ENCODE measurements around the gene CCDC191.

Gene CCDC191

GRCh38 chr3:114056130-114057010, at the start of gene CCDC191, which contains the start of gene QTRT2:
CCDC191 (minus strand) TSS chr3:114056526; CDS start chr3:114056466, 60 bp downstream.
QTRT2 (plus strand) TSS chr3:114056737; CDS start chr3:114065258, 8,521 bp downstream.
- Histone ChIP-seq H4K20me1 (ENCODE audit: control insufficient read depth, insufficient read depth, low read depth, low read length) (peaks cover 4% of the 10 kb centered on the region; the same call in 1 of the 2 replicates), H3K9me2 (replicated peaks; ENCODE audit: control insufficient read depth, low read length) (no peaks in the 10 kb centered on the region), H3K4me3 (ENCODE audit: low read length) (peak within 1 kb of the TSS; percentile 76), H3K79me2 (ENCODE audit: control insufficient read depth, low read length) (peaks cover 49% of the 10 kb centered on the region), H3K9me3 (ENCODE audit: control insufficient read depth, insufficient read depth, low read length) (no peaks in the 10 kb centered on the region), H3K36me3 (ENCODE audit: control insufficient read depth, low read length) (peaks cover 31% of the 10 kb centered on the region), H3K27ac (ENCODE audit: low read depth, low read length) (peak within 1 kb of the TSS; percentile 42), H3F3A (ENCODE audit: control insufficient read depth, insufficient read depth) (no peaks in the 10 kb centered on the region), H3K4me1 (ENCODE audit: control insufficient read depth, low read length) (peaks cover 42% of the 10 kb centered on the region), H3K27me3 (ENCODE audit: control insufficient read depth, low read length) (no peaks in the 10 kb centered on the region), H3K4me2 (ENCODE audit: low read length) (peak within 1 kb of the TSS; percentile 75)
- TF ChIP-seq CTCF (IDR thresholded peaks at IDR 0.05; ENCODE audit: low read depth, low read length, poor library complexity, severe bottlenecking) (no peak), EZH2phosphoT487 (IDR thresholded peaks at IDR 0.05; ENCODE audit: borderline replicate concordance, low read length) (no peak)

- Histone ChIP-seq H3K4me3 (ENCODE audit: low read length) (no peak overlapping the region), H3K27ac (ENCODE audit: low read depth, low read length) (no peak overlapping the region), H3K79me2 (ENCODE audit: control insufficient read depth, low read length) (no peaks in the 10 kb centered on the region), H3K9me2 (replicated peaks; ENCODE audit: control insufficient read depth, low read length) (no peaks in the 10 kb centered on the region), H3K4me2 (ENCODE audit: low read length) (no peak overlapping the region), H3K27me3 (ENCODE audit: control insufficient read depth, low read length) (0 out of 2 replicates have a peak, but pooled peaks cover 2% of the 10 kb centered on the region), H3K9me3 (ENCODE audit: control insufficient read depth, insufficient read depth, low read length) (no peaks in the 10 kb centered on the region), H3K36me3 (ENCODE audit: control insufficient read depth, low read length) (no peaks in the 10 kb centered on the region), H3K4me1 (ENCODE audit: control insufficient read depth, low read length) (no peaks in the 10 kb centered on the region), H3F3A (ENCODE audit: control insufficient read depth, insufficient read depth) (no peaks in the 10 kb centered on the region), H4K20me1 (ENCODE audit: control insufficient read depth, insufficient read depth, low read depth, low read length) (no peaks in the 10 kb centered on the region)
- TF ChIP-seq CTCF (IDR thresholded peaks at IDR 0.05; ENCODE audit: low read depth, low read length, poor library complexity, severe bottlenecking) (no peak), EZH2phosphoT487 (IDR thresholded peaks at IDR 0.05; ENCODE audit: borderline replicate concordance, low read length) (no peak)
Observed at GRCh38 chr3:114104414-114104813, 48.1 kb upstream of the CCDC191 start.

GRCh38 chr3:114103858-114104257, 47.5 kb upstream of the CCDC191 start:
- Histone ChIP-seq H4K20me1 (ENCODE audit: control insufficient read depth, insufficient read depth, low read depth, low read length) (no peaks in the 10 kb centered on the region), H3K4me3 (ENCODE audit: low read length) (no peak overlapping the region), H3K4me1 (ENCODE audit: control insufficient read depth, low read length) (no peaks in the 10 kb centered on the region), H3F3A (ENCODE audit: control insufficient read depth, insufficient read depth) (no peaks in the 10 kb centered on the region), H3K27ac (ENCODE audit: low read depth, low read length) (no peak overlapping the region), H3K9me2 (replicated peaks; ENCODE audit: control insufficient read depth, low read length) (no peaks in the 10 kb centered on the region), H3K36me3 (ENCODE audit: control insufficient read depth, low read length) (no peaks in the 10 kb centered on the region), H3K79me2 (ENCODE audit: control insufficient read depth, low read length) (no peaks in the 10 kb centered on the region), H3K27me3 (ENCODE audit: control insufficient read depth, low read length) (0 out of 2 replicates have a peak, but pooled peaks cover 2% of the 10 kb centered on the region), H3K9me3 (ENCODE audit: control insufficient read depth, insufficient read depth, low read length) (no peaks in the 10 kb centered on the region), H3K4me2 (ENCODE audit: low read length) (no peak overlapping the region)
- TF ChIP-seq CTCF (IDR thresholded peaks at IDR 0.05; ENCODE audit: low read depth, low read length, poor library complexity, severe bottlenecking): no peak
- no peak for TF ChIP-seq EZH2phosphoT487 (IDR thresholded peaks at IDR 0.05; ENCODE audit: borderline replicate concordance, low read length)

Data from DOHH2 (cell line).